SU-DHL-6 (cell line): ENCODE data around the gene EFS.

ENCODE experiments used
- H2AFZ ChIP-seq: fragments of 200-600 bp; sonication (generic); 2 replicates; pipeline ENCODE4 v1.6.1; 2014; ENCODE audit warnings: low read depth, mild to moderate bottlenecking, moderate library complexity, mixed read lengths, antibody characterized with exemption, low read length; ENCODE audit not compliant: severe bottlenecking
- H3F3A ChIP-seq: fragments of 200-600 bp; shearing (Covaris generic); 2 replicates; pipeline ENCODE4 v1.6.0; 2016; ENCODE audit warnings: antibody characterized with exemption, mild to moderate bottlenecking; ENCODE audit not compliant: insufficient read depth
- H3K27ac ChIP-seq: fragments of 200-600 bp; sonication (generic); 2 replicates; pipeline ENCODE4 v1.5.1; 2016; ENCODE audit warnings: low read depth, mild to moderate bottlenecking, low read length, moderate library complexity, mixed read lengths
- H3K27me3 ChIP-seq: fragments of 200-600 bp; sonication (generic), shearing (Covaris generic); 2 replicates; pipeline ENCODE4 v1.6.0; 2014; ENCODE audit warnings: mild to moderate bottlenecking, low read length
- H3K36me3 ChIP-seq: fragments of 200-600 bp; sonication (generic); 2 replicates; pipeline ENCODE4 v1.6.1; 2014; ENCODE audit warnings: mild to moderate bottlenecking, low read length, mixed read lengths
- H3K4me2 ChIP-seq: fragments of 300-600, 200-600 bp; shearing (Covaris generic), sonication (generic); 2 replicates; pipeline ENCODE4 v1.6.0; 2014; ENCODE audit warnings: low read length, low read depth, mild to moderate bottlenecking; ENCODE audit not compliant: poor library complexity, severe bottlenecking
- H3K4me3 ChIP-seq: fragments of 200-600 bp; sonication (generic); 2 replicates; pipeline ENCODE4 v1.5.1; 2014; ENCODE audit warnings: antibody characterized with exemption, low read length, mild to moderate bottlenecking, mixed read lengths; ENCODE audit not compliant: insufficient read depth, poor library complexity, severe bottlenecking
- H3K79me2 ChIP-seq: fragments of 200-600 bp; sonication (generic); 2 replicates; pipeline ENCODE4 v1.6.1; 2014; ENCODE audit warnings: mild to moderate bottlenecking, low read length, moderate library complexity; ENCODE audit not compliant: insufficient read depth
- H3K9ac ChIP-seq: fragments of 200-600 bp; sonication (generic); 2 replicates; pipeline ENCODE4 v1.7.0; 2014; ENCODE audit warnings: mild to moderate bottlenecking, low read length
- H3K9me2 ChIP-seq: fragments of 200-600 bp; sonication (generic); replicated peaks from 2 replicates; pipeline ENCODE4 v1.6.1; 2014; ENCODE audit warnings: low read length; ENCODE audit not compliant: insufficient read depth
- H3K9me3 ChIP-seq: fragments of 200-600 bp; sonication (generic); 2 replicates; pipeline ENCODE4 v1.6.1; 2014; ENCODE audit warnings: low read length, mixed read lengths; ENCODE audit not compliant: insufficient read depth
- H4K20me1 ChIP-seq: fragments of 200-600 bp; sonication (generic); 2 replicates; pipeline ENCODE4 v1.6.1; 2014; ENCODE audit warnings: low read depth, mild to moderate bottlenecking, antibody characterized with exemption, low read length, moderate library complexity, mixed read lengths
- CTCF ChIP-seq: fragments of 200-600 bp; sonication (generic); IDR thresholded peaks from one replicate; pipeline ENCODE4 v1.5.1; 2017; ENCODE audit warnings: antibody characterized with exemption, mild to moderate bottlenecking, low read length, moderate library complexity; ENCODE audit not compliant: insufficient read depth, poor library complexity, severe bottlenecking
- EZH2phosphoT487 ChIP-seq: fragments of 200-600 bp; sonication (generic), shearing (Covaris generic); conservative IDR thresholded peaks from 2 replicates; pipeline ENCODE4 v1.6.1; 2018; ENCODE audit warnings: mild to moderate bottlenecking, antibody characterized with exemption, low read length, moderate library complexity, mixed read lengths

Gene EFS

GRCh38 chr14:23399136-23399535 lies 34.2 kb upstream of the EFS start:
- no peaks in the 10 kb centered on the region for H3F3A ChIP-seq
- no peaks in the 10 kb centered on the region for H3K27me3 ChIP-seq
- no peaks in the 10 kb centered on the region for H3K36me3 ChIP-seq
- H3K9ac ChIP-seq: no peak overlapping the region
- no peaks in the 10 kb centered on the region for H3K79me2 ChIP-seq
- no peak overlapping the region for H3K27ac ChIP-seq
- no peaks in the 10 kb centered on the region for H3K9me3 ChIP-seq
- H2AFZ ChIP-seq: no peak overlapping the region
- no peak overlapping the region for H3K4me3 ChIP-seq
- H3K9me2 ChIP-seq: no peaks in the 10 kb centered on the region
- no peak overlapping the region for H3K4me2 ChIP-seq
- TF ChIP-seq CTCF: no peak
- no peak for TF ChIP-seq EZH2phosphoT487
- no peaks in the 10 kb centered on the region for H4K20me1 ChIP-seq

GRCh38 chr14:23398348-23398747 lies 33.4 kb upstream of the EFS start:
- H3K36me3 ChIP-seq: no peaks in the 10 kb centered on the region
- H3F3A ChIP-seq: no peaks in the 10 kb centered on the region

GRCh38 chr14:23396781-23397407 lies 31.9 kb upstream of the EFS start:
- H3K27me3 ChIP-seq: no peaks in the 10 kb centered on the region
- H3F3A ChIP-seq: no peaks in the 10 kb centered on the region
- no peak overlapping the region for H3K4me2 ChIP-seq
- H3K9me2 ChIP-seq: no peaks in the 10 kb centered on the region
- no peaks in the 10 kb centered on the region for H3K9me3 ChIP-seq
- H4K20me1 ChIP-seq: no peaks in the 10 kb centered on the region
- no peak overlapping the region for H2AFZ ChIP-seq
- no peaks in the 10 kb centered on the region for H3K79me2 ChIP-seq
- H3K4me3 ChIP-seq: no peak overlapping the region
- no peak overlapping the region for H3K9ac ChIP-seq
- no peak for TF ChIP-seq CTCF
- TF ChIP-seq EZH2phosphoT487: no peak
- no peaks in the 10 kb centered on the region for H3K36me3 ChIP-seq
- no peak overlapping the region for H3K27ac ChIP-seq

More at GRCh38 chr14:23398348-23398747, 33.4 kb upstream of the EFS start:
- no peaks in the 10 kb centered on the region for H3K9me3 ChIP-seq
- H3K9ac ChIP-seq: no peak overlapping the region
- no peak overlapping the region for H2AFZ ChIP-seq
- TF ChIP-seq EZH2phosphoT487 (no peak), CTCF (no peak)
- no peak overlapping the region for H3K4me2 ChIP-seq
- no peak overlapping the region for H3K27ac ChIP-seq
- H3K27me3 ChIP-seq: no peaks in the 10 kb centered on the region
- no peak overlapping the region for H3K4me3 ChIP-seq
- H3K79me2 ChIP-seq: no peaks in the 10 kb centered on the region
- H3K9me2 ChIP-seq: no peaks in the 10 kb centered on the region
- no peaks in the 10 kb centered on the region for H4K20me1 ChIP-seq
